Astrocyte (in vitro differentiated cells and primary cell): ENCODE data around the gene TRMT1. TPM values are rescaled to one million over a fixed set of nuclear protein-coding genes. Genes with fewer than 3 reads are reported as not detected.
A peak's percentile ranks its signal among the peaks of the same experiment; 100 is the strongest.

Source experiments
- DNase-seq: peaks from one replicate; pipeline ENCODE4 v3.0.0-alpha.2; 2010; ENCODE audit warnings: low read depth
- FAIRE-seq: peaks from 2 replicates; lab custom pipeline; 2011; peaks lifted over from hg19 to GRCh38; lab: Jason Lieb, UNC
- H2AFZ ChIP-seq: 2 replicates; pipeline ENCODE4 v1.6.0; 2012; ENCODE audit warnings: low read depth, low read length, inconsistent platforms
- H3K27ac ChIP-seq: 2 replicates; pipeline ENCODE4 v1.5.1; 2011; ENCODE audit warnings: low read depth, low read length, inconsistent platforms
- H3K27me3 ChIP-seq: 2 replicates; pipeline ENCODE4 v1.6.0; 2011; ENCODE audit warnings: low read length, inconsistent platforms; ENCODE audit not compliant: insufficient read depth
- H3K36me3 ChIP-seq: 2 replicates; pipeline ENCODE4 v1.5.1; 2011; ENCODE audit warnings: low read length, inconsistent platforms; ENCODE audit not compliant: insufficient read depth
- H3K4me1 ChIP-seq: 2 replicates; pipeline ENCODE4 v1.5.1; 2011; ENCODE audit warnings: low read length, inconsistent platforms; ENCODE audit not compliant: insufficient read depth
- H3K4me2 ChIP-seq: 2 replicates; pipeline ENCODE4 v1.6.0; 2012; ENCODE audit warnings: low read length, inconsistent platforms
- H3K4me3 ChIP-seq: 2 replicates; pipeline ENCODE4 v1.5.1; 2011; ENCODE audit warnings: low read depth, mild to moderate bottlenecking, low read length, inconsistent platforms; ENCODE audit not compliant: insufficient read depth
- H3K79me2 ChIP-seq: 2 replicates; pipeline ENCODE4 v1.6.0; 2012; ENCODE audit warnings: mild to moderate bottlenecking, low read length, inconsistent platforms; ENCODE audit not compliant: insufficient read depth
- H3K9ac ChIP-seq: 2 replicates; pipeline ENCODE4 v1.6.0; 2012; ENCODE audit warnings: mild to moderate bottlenecking, low read length, inconsistent platforms
- H3K9me3 ChIP-seq: 2 replicates; pipeline ENCODE4 v1.5.1; 2012; ENCODE audit warnings: low read depth, mild to moderate bottlenecking, low read length, inconsistent platforms; ENCODE audit not compliant: insufficient read depth
- H4K20me1 ChIP-seq: 2 replicates; pipeline ENCODE4 v1.6.0; 2012; ENCODE audit warnings: low read length, inconsistent platforms; ENCODE audit not compliant: insufficient read depth
- H3K27ac Mint-ChIP-seq: one replicate; pipeline ENCODE4 v1.8.0; 2021; ENCODE audit warnings: mild to moderate bottlenecking, mixed read lengths; ENCODE audit not compliant: unreplicated experiment
- H3K27me3 Mint-ChIP-seq: one replicate; pipeline ENCODE4 v1.8.0; 2021; ENCODE audit warnings: low read depth, mixed read lengths; ENCODE audit not compliant: unreplicated experiment
- H3K36me3 Mint-ChIP-seq: one replicate; pipeline ENCODE4 v1.8.0; 2021; ENCODE audit warnings: low read depth, mixed read lengths; ENCODE audit not compliant: unreplicated experiment
- H3K4me1 Mint-ChIP-seq: one replicate; pipeline ENCODE4 v1.8.0; 2021; ENCODE audit warnings: low read depth, mixed read lengths; ENCODE audit not compliant: unreplicated experiment
- H3K4me3 Mint-ChIP-seq: one replicate; pipeline ENCODE4 v1.8.0; 2021; ENCODE audit warnings: mild to moderate bottlenecking, moderate library complexity, mixed read lengths; ENCODE audit not compliant: unreplicated experiment
- H3K9me3 Mint-ChIP-seq: one replicate; pipeline ENCODE4 v1.8.0; 2021; ENCODE audit warnings: mild to moderate bottlenecking, mixed read lengths; ENCODE audit not compliant: unreplicated experiment
- CTCF ChIP-seq: IDR thresholded peaks from 2 replicates; pipeline ENCODE4 v1.5.1; 2011; ENCODE audit warnings: low read depth, mild to moderate bottlenecking, inconsistent platforms, low read length, moderate library complexity; ENCODE audit not compliant: insufficient read depth
- EZH2 ChIP-seq: IDR thresholded peaks from 2 replicates; pipeline ENCODE4 v1.6.1; 2012; ENCODE audit warnings: mild to moderate bottlenecking, low read length, inconsistent platforms; ENCODE audit not compliant: insufficient read depth
- total RNA-seq: library from RNA; stranded (reverse); gene quantifications from 2 replicates; pipeline ENCODE4 v1.2.1, GENCODE V29; 2021

TRMT1 gene
- total RNA-seq, 1 donor from 2014 or later: 43.3 TPM

GRCh38 chr19:13146763-13147563 is 30.4 kb upstream of the TRMT1 start:
- no peak overlapping the region for H3K4me2 ChIP-seq
- H3K27ac Mint-ChIP-seq: no peak overlapping the region
- H2AFZ ChIP-seq: no peak overlapping the region
- TF ChIP-seq EZH2 (no peak), CTCF (no peak)
- no peaks in the 10 kb centered on the region for H3K9me3 Mint-ChIP-seq
- H3K4me1 ChIP-seq: peaks cover 29% of the 10 kb centered on the region
- DNase-seq (no peak), FAIRE-seq (no peak)
- H3K4me1 Mint-ChIP-seq: peaks cover 5% of the 10 kb centered on the region
- peaks cover 11% of the 10 kb centered on the region for H3K36me3 Mint-ChIP-seq
- H4K20me1 ChIP-seq: peaks cover 5% of the 10 kb centered on the region
- peaks cover 3% of the 10 kb centered on the region for H3K36me3 ChIP-seq
- H3K4me3 Mint-ChIP-seq: no peak overlapping the region
- H3K27me3 ChIP-seq: no peaks in the 10 kb centered on the region
- no peaks in the 10 kb centered on the region for H3K9me3 ChIP-seq
- H3K9ac ChIP-seq: no peak overlapping the region
- no peak overlapping the region for H3K27ac ChIP-seq
- H3K4me3 ChIP-seq: no peak overlapping the region
- no peaks in the 10 kb centered on the region for H3K27me3 Mint-ChIP-seq
- H3K79me2 ChIP-seq: peaks cover 28% of the 10 kb centered on the region

- H2AFZ ChIP-seq: no peak overlapping the region
- no peak for FAIRE-seq
- peaks cover 17% of the 10 kb centered on the region for H3K36me3 Mint-ChIP-seq
- H3K4me1 Mint-ChIP-seq: no peaks in the 10 kb centered on the region
- no peak overlapping the region for H3K4me2 ChIP-seq
- H3K27ac ChIP-seq: no peak overlapping the region
- H3K4me3 Mint-ChIP-seq: no peak overlapping the region
- TF ChIP-seq EZH2 (no peak), CTCF (no peak)
- no peak overlapping the region for H3K4me3 ChIP-seq
- H3K27me3 ChIP-seq: no peaks in the 10 kb centered on the region
- DNase-seq: no peak
- no peaks in the 10 kb centered on the region for H3K27me3 Mint-ChIP-seq
- peaks cover 18% of the 10 kb centered on the region for H3K4me1 ChIP-seq
- H3K79me2 ChIP-seq: peaks cover 32% of the 10 kb centered on the region
- H3K36me3 ChIP-seq: peaks cover 9% of the 10 kb centered on the region
- H3K9me3 Mint-ChIP-seq: no peaks in the 10 kb centered on the region
- no peak overlapping the region for H3K9ac ChIP-seq
- H3K9me3 ChIP-seq: no peaks in the 10 kb centered on the region
- H4K20me1 ChIP-seq: peaks cover 31% of the 10 kb centered on the region
- H3K27ac Mint-ChIP-seq: peak overlapping the region; percentile 53
These were observed 23.2 kb upstream of the TRMT1 start for GRCh38 chr19:13139633-13140311.

GRCh38 chr19:13138916-13139198 is 22.3 kb upstream of the TRMT1 start:
- H3K27me3 ChIP-seq: no peaks in the 10 kb centered on the region
- no peaks in the 10 kb centered on the region for H3K27me3 Mint-ChIP-seq
- H3K9me3 ChIP-seq: no peaks in the 10 kb centered on the region
- no peak overlapping the region for H3K27ac Mint-ChIP-seq
- H3K4me2 ChIP-seq: no peak overlapping the region
- H3K27ac ChIP-seq: no peak overlapping the region
- H3K4me1 Mint-ChIP-seq: no peaks in the 10 kb centered on the region
- no peak overlapping the region for H2AFZ ChIP-seq
- no peak for FAIRE-seq
- peaks cover 18% of the 10 kb centered on the region for H3K36me3 Mint-ChIP-seq
- no peaks in the 10 kb centered on the region for H3K9me3 Mint-ChIP-seq
- H3K4me3 ChIP-seq: no peak overlapping the region
- H3K79me2 ChIP-seq: peaks cover 42% of the 10 kb centered on the region
- DNase-seq: no peak
- peaks cover 6% of the 10 kb centered on the region for H3K36me3 ChIP-seq
- peaks cover 13% of the 10 kb centered on the region for H3K4me1 ChIP-seq
- H3K4me3 Mint-ChIP-seq: no peak overlapping the region
- no peak overlapping the region for H3K9ac ChIP-seq
- TF ChIP-seq CTCF: no peak
- no peak for TF ChIP-seq EZH2
- H4K20me1 ChIP-seq: peaks cover 39% of the 10 kb centered on the region
